GM12873 (cell line): ENCODE measurements around the gene NUDT16L1.

ENCODE experiments used
- TF ChIP-seq, protein P1 (sequence below): IDR thresholded peaks from 2 replicates; pipeline ENCODE4 v1.5.1; 2012; ENCODE audit warnings: low read depth, mild to moderate bottlenecking, moderate library complexity, low read length, control low read depth; ENCODE audit not compliant: insufficient read depth; ENCODE audit errors: missing control alignments

Gene NUDT16L1

GRCh38 chr16:4659363-4660353 is 33.7 kb upstream of the NUDT16L1 start:
- TF ChIP-seq, protein P1, sequence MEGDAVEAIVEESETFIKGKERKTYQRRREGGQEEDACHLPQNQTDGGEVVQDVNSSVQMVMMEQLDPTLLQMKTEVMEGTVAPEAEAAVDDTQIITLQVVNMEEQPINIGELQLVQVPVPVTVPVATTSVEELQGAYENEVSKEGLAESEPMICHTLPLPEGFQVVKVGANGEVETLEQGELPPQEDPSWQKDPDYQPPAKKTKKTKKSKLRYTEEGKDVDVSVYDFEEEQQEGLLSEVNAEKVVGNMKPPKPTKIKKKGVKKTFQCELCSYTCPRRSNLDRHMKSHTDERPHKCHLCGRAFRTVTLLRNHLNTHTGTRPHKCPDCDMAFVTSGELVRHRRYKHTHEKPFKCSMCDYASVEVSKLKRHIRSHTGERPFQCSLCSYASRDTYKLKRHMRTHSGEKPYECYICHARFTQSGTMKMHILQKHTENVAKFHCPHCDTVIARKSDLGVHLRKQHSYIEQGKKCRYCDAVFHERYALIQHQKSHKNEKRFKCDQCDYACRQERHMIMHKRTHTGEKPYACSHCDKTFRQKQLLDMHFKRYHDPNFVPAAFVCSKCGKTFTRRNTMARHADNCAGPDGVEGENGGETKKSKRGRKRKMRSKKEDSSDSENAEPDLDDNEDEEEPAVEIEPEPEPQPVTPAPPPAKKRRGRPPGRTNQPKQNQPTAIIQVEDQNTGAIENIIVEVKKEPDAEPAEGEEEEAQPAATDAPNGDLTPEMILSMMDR, result no peak

DNA sequence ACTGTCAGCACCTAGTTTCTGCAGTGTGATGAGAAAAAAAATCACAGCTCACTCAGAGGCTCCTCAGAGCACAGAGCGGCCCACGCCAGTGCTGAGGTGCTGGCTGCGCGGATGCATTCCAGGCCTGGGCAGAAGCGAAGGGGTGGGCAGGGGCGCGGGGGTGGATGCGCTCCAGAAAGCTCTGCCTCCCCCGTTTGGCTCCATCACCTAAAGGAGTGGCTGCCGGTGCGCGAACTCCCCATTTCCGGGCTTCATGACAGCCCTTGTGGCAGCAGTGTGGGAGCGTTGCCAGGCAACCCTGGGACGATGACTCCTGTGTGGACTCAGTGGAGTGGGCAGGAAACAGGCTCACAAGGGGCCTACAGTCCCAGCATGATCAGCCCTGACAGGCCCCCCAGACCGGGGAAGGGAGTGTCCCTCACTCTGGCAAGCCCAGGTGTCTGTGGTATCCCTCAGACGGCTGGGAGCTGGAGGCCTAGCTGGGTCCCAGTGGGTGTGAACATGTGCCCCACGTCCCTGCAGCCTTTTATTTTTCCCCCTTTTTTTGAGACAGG is 32.8 kb upstream of the NUDT16L1 start:
- TF ChIP-seq, protein P1, result no peak

DNA sequence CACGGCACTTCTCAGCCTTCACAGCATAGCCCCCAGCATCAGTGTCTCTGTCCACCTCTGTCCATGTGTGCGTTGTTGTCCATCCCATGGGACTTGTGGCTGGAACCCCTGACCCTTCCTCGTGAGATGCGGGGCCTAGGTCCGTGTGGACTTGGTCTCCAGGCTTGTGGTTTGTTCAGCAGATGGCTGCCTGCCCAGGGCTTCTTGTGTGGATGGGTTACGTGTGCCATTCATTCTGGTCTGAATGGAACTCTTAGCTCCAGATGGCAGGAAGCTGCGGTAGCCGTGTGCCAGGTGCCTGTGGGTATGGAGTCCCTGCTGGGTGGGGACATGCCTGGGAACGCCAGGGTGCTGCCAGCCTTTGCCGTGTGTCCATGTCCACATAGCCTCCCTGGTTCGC is 31.7 kb upstream of the NUDT16L1 start:
- TF ChIP-seq, protein P1, result no peak

GRCh38 chr16:4663465-4663776 is 29.9 kb upstream of the NUDT16L1 start:
- TF ChIP-seq, protein P1, result no peak

DNA sequence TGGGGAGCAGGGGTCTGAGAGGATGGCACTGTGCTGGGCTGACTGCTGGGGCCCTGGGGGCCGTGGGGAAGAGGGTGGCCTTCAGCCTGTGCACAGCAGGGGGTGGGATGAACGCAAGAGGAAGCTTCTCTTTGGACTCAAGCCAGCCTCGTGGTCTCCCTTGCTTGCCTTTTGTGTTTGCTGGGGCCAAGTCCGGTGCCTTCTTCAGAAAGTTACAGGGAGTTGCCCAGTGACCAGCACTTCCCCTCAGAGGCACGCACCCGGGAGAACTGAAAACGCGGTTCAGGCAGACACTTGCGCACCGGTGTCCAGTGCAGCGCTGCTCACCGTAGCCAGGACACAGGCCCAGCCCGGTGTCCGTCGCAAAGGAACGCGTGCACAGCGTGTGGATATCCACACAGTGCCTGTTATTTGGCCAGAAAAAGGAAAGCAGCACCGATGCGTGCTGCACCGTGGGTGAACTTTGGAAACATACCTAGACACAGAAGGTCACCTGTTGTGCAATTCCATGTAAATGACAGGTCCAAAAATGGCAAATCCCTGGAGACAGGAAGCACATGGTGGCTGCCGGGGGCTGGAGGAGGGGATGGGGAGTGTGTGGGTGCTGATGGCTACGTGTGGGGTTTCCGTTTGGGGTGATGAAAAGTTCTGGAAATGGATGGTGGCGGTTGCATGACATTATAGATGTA is 29.4 kb upstream of the NUDT16L1 start:
- TF ChIP-seq, protein P1, result no peak

DNA sequence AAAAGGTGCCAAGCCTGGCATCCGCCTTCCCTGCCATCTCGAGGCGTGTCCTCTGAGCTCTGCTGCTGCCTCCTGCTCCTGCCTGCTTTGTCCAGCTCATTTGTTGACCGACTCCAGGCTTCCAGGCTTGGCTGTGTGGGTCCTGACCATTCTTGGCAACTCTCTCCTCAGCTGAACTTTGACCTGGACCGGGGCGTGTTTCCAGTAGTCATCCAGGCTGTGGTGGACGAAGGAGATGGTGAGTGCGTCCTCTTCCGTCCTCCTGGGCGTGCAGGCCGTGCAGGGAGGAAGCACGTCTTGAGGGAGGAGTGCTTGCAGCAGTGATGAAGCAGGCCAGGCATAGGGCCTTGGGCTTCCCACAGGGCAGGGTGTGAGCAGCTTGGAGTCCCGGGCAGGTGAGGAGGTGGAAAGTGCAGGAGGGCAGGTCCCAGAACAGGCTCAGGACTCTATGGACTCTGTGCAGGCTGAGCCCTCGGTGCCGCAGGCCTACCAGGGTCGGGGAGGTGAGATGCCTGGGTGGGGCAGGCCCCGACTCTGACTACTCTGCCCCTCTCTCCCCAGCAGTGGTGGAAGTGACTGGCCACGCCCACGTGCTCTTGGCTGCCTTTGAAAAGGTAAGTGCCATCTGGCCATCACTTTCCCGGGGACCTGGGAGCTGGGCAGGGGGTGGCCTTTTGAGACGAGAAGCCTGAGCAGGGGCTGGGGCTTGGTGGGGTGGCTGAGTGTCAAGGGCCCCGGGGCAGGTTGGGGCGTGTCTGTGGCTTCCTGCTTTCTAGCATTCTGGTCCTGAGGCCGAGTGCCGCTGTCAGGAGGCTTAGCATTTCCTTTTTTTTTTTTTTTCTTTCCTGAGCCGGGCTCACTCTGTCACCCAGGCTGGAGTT is 28.6 kb upstream of the NUDT16L1 start:
- TF ChIP-seq, protein P1, result no peak
